Measurements from ENCODE around the gene VAC14.

DNA sequence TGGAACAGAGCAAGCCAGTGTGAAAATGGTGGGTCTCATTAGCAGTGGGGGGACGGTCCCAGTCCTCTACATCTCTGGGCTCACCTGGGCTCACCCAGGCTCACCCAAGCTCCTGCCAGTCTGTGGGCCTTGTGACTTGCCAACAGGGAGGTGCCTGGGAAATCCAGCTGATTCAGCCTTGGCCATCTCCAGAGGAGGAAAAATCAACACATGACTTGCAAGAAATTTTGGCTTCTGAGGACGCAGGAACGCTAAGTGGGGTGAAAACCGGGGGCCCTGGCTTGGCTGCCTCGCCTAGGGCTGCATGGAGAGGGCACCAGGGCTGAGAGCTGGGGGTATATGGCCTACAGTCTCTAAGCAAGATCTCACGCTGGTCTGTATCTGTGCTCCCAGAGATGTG is 47.7 kb downstream of the VAC14 start:
- TF ChIP-seq CTCF (IDR thresholded peaks at IDR 0.05) (no peak), POLR2A (IDR thresholded peaks at IDR 0.05) (no peak)

Data from esophagus squamous epithelium (tissue), 4 donors.